Thoracic aorta (tissue), 2 donors: ENCODE measurements around the gene ATXN7. TPM values are rescaled to one million over a fixed set of nuclear protein-coding genes. Genes with fewer than 3 reads are reported as not detected.

ENCODE experiments used
- ATAC-seq: fragments of 150-250 bp; one replicate; pipeline ENCODE4 v1.8.0; 2017; ENCODE audit warnings: low read depth; ENCODE audit not compliant: insufficient number of reproducible peaks, low FRiP score
- DNase-seq: peaks from one replicate; pipeline ENCODE4 v3.0.0-alpha.2; 2020; ENCODE audit warnings: low spot score
- H3K27ac ChIP-seq, 2 donors: fragments of 200-600 bp; sonication (generic); 1 replicate in 1 of 2; 2 replicates in 1 of 2; pipeline ENCODE4 v1.5.1; 2016; ENCODE audit warnings: mild to moderate bottlenecking in 2 of 2, moderate library complexity in 2 of 2
- H3K27me3 ChIP-seq: fragments of 200-600 bp; sonication (generic); replicated peaks from 2 replicates; pipeline ENCODE4 v1.6.0; 2016; ENCODE audit warnings: mild to moderate bottlenecking; ENCODE audit not compliant: insufficient read depth
- H3K36me3 ChIP-seq: fragments of 200-600 bp; sonication (generic); one replicate; pipeline ENCODE4 v1.5.1; 2016
- H3K4me1 ChIP-seq, 2 donors: fragments of 200-600 bp; sonication (generic); 1 replicate in 1 of 2; 2 replicates in 1 of 2; pipeline versions ENCODE4 v1.5.1 to v1.6.0; 2016; ENCODE audit warnings: low read depth in 2 of 2, mild to moderate bottlenecking in 1 of 2; ENCODE audit not compliant: control insufficient read depth in 1 of 2
- H3K4me3 ChIP-seq: fragments of 200-600 bp; sonication (generic); 2 replicates; pipeline ENCODE4 v1.5.1; 2016; ENCODE audit warnings: mild to moderate bottlenecking
- H3K9me3 ChIP-seq: fragments of 200-600 bp; sonication (generic); 2 replicates; pipeline ENCODE4 v1.5.1; 2016
- total RNA-seq, 2 donors: library from RNA; depleted of rRNA; stranded (reverse); fragments of >200 nt; gene quantifications; one replicate each; pipeline versions ENCODE4 v1.1.0 to v1.2.3, GENCODE V29; 2016
- TF ChIP-seq, protein P1 (sequence below): fragments of 200-600 bp; sonication (generic); IDR thresholded peaks from one replicate; pipeline ENCODE4 v1.5.1; 2019; ENCODE audit warnings: antibody characterized with exemption

Gene ATXN7
- total RNA-seq, 2 donors from 2014 or later: 32.5 to 38.4 TPM

DNA sequence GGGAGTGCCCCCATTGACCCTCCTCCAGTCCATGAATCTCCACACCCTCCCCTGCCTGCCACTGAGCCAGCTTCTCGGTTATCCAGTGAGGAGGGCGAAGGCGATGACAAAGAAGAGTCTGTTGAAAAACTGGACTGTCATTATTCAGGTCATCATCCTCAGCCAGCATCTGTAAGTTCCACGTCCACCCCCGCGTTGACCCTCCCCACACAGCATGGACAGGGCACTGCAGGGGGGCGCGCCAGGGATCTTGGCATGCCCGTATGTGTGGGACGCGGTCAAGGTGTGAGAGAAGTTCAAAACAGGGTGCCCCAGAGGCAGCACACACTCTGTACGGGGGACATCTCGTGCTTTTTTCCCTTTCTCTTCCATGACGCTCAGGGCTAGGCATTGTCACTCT, 126.5 kb downstream of the ATXN7 start:
- no peak overlapping the region for H3K27ac ChIP-seq
- no peak for DNase-seq
- TF ChIP-seq, protein P1, sequence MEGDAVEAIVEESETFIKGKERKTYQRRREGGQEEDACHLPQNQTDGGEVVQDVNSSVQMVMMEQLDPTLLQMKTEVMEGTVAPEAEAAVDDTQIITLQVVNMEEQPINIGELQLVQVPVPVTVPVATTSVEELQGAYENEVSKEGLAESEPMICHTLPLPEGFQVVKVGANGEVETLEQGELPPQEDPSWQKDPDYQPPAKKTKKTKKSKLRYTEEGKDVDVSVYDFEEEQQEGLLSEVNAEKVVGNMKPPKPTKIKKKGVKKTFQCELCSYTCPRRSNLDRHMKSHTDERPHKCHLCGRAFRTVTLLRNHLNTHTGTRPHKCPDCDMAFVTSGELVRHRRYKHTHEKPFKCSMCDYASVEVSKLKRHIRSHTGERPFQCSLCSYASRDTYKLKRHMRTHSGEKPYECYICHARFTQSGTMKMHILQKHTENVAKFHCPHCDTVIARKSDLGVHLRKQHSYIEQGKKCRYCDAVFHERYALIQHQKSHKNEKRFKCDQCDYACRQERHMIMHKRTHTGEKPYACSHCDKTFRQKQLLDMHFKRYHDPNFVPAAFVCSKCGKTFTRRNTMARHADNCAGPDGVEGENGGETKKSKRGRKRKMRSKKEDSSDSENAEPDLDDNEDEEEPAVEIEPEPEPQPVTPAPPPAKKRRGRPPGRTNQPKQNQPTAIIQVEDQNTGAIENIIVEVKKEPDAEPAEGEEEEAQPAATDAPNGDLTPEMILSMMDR: no peak

DNA sequence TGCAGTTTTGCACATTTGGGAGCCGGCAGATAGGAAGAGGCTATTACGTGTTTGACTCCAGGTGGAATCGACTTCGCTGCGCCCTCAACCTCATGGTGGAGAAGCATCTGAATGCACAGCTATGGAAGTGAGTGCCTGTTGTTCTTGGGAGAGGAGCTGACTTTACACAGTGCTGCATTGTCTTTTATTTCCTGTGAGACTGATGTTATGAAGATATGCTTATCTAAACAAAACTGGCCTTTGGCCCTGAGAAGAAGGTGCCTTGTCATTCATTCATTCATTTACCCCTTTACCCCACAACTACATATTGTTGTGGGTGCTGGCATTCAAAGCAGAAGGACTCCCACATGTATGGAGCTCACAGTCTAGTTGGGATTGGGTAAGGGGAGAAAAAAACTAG, 127.1 kb downstream of the ATXN7 start:
- Histone ChIP-seq H3K9me3 (no peaks in the 10 kb centered on the region), H3K4me1 (peaks cover 0 to 2% of the 10 kb centered on the region in 2 donors), H3K4me3 (no peak overlapping the region), H3K36me3 (peaks cover 42% of the 10 kb centered on the region), H3K27ac (no peak overlapping the region), H3K27me3 (no peaks in the 10 kb centered on the region)
- DNase-seq: no peak
- ATAC-seq: no peak
- TF ChIP-seq, protein P1: no peak

More for the DNA sequence above, 126.5 kb downstream of the ATXN7 start:
- Histone ChIP-seq H3K36me3 (peaks cover 37% of the 10 kb centered on the region), H3K9me3 (no peaks in the 10 kb centered on the region), H3K27me3 (no peaks in the 10 kb centered on the region), H3K4me3 (no peak overlapping the region), H3K4me1 (peaks cover 0 to 2% of the 10 kb centered on the region in 2 donors)
- no peak for ATAC-seq

DNA sequence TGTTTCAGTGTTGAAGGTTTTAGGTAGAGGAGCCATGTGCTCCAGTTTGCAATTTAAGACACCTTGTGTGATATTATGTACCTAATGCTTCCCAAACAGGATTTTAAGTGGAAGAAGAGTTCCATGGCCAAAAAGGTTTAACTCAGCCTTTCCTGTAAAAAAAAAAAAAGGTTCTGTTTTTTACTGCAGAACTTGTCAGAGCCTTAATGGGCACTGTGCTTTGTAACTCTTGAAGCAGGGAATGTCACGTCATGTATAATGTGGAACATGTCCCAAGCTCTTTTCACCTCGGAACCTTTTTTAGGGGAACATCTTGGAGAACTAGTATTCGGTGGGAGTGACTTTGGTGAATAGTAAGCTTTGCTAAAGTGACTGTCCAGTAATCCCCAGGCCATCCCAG, 128.0 kb downstream of the ATXN7 start:
- DNase-seq (no peak), ATAC-seq (no peak)

DNA sequence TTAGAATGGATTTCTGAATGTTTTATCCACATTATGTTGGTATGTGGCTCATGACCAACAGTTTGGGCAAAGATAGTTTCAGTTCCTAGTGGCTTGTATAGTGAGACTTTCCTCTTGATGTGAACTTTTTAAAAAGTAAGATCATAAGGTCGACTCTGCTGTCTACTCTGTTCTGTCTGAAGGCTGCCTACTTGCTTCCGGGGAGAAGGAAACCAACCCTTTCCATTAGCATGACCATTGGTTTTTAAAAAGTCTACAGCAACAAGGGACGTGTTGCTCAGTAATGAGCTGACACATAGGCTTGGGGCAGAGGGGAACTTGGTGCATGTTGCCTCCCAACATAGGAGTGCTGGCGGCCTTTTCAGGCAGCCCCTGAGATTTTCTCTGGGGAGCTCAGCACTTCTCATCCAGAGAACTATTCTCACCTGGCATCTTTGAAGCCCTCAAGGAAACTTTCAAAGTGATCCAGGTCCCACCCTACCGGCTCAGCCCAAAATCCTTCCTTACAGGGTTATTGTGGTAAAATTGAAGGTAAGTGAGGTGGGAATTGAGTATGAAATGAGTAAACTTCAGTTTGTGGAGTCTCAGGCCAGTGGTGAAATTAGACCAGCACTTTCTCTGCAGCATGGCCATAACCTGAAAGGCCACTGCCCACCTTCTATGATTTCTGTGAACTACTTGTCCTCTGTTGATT, 129.0 kb downstream of the ATXN7 start:
- no peak overlapping the region for H3K27ac ChIP-seq
- TF ChIP-seq, protein P1: no peak
- ATAC-seq (no peak), DNase-seq (no peak)
- no peaks in the 10 kb centered on the region for H3K27me3 ChIP-seq
- H3K4me1 ChIP-seq: peaks cover 0 to 2% of the 10 kb centered on the region in 2 donors
- no peak overlapping the region for H3K4me3 ChIP-seq
- no peaks in the 10 kb centered on the region for H3K9me3 ChIP-seq
- peaks cover 48% of the 10 kb centered on the region for H3K36me3 ChIP-seq

More for the DNA sequence above, 128.0 kb downstream of the ATXN7 start:
- H3K36me3 ChIP-seq: peaks cover 48% of the 10 kb centered on the region
- peaks cover 0 to 2% of the 10 kb centered on the region in 2 donors for H3K4me1 ChIP-seq
- no peak overlapping the region for H3K27ac ChIP-seq
- no peaks in the 10 kb centered on the region for H3K27me3 ChIP-seq
- TF ChIP-seq, protein P1: no peak
- H3K4me3 ChIP-seq: no peak overlapping the region
- H3K9me3 ChIP-seq: no peaks in the 10 kb centered on the region

DNA sequence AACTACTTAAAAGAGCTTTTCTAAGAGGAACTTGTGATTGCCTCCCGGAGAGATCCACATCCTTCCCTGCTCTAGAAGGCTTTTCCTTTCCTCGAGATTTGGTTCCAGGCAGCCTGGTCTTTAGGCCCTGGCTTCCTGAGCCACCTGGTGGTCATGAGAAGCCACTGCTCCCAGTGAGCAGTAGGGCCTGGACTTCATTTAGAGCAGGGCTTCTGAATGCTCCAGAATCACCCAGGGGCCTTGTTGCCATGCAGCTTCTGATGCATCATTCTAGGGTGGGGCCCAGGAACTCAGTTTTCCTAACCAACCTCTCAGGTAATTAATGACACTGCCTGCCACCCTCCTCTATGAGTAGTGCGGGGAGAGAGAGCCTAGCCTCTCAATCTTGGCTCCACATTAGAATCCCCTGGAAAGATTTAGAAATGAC, 130.0 kb downstream of the ATXN7 start:
- no peak for DNase-seq

More for the DNA sequence above, 130.0 kb downstream of the ATXN7 start:
- no peak overlapping the region for H3K27ac ChIP-seq
- no peaks in the 10 kb centered on the region for H3K9me3 ChIP-seq
- TF ChIP-seq, protein P1: peak; percentile 96
- no peak overlapping the region for H3K4me3 ChIP-seq
- ATAC-seq: peak; percentile 73
- peaks cover 45% of the 10 kb centered on the region for H3K36me3 ChIP-seq
- peaks cover 0 to 2% of the 10 kb centered on the region in 2 donors for H3K4me1 ChIP-seq
- H3K27me3 ChIP-seq: no peaks in the 10 kb centered on the region
